HPDE6-E6E7 (cell line): ENCODE results near the gene RPP40.
"Not testable (repeated sequence)": the region's sequence is repeated elsewhere in the genome, so short reads cannot be mapped to it uniquely, and the experiment has no call there.

Source experiments
- DNase-seq: peaks from one replicate; pipeline ENCODE4 v3.0.0; 2011; ENCODE audit warnings: missing footprints; ENCODE audit errors: extremely low spot score

RPP40 gene

GRCh38 chr6:5003604-5004372 lies at the start of gene RPP40:
TSS of gene RPP40 (minus strand) at chr6:5004037. CDS start at chr6:5004002, 35 bp downstream.
- DNase-seq, result peak; percentile 92

DNA sequence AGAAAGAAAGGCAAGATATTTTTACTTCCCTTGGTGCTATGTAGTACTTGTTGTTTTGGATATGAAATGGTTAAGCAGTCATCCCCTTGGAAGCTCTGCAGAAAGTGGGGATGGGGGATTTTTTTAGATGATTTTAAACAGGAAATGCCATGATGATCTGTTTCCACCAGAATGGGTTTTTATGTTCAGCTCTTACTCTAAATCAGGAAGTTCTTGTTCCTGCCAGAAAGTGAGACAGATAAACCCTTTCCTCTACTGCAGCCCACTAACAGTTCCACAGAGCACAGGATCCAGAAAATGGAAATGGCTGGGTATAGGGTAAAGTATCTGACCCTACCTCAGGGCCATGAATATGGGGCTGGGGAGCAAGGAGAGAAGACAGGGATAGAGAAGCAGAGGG lies 49.2 kb upstream of the RPP40 start:
- DNase-seq, result no peak

DNA sequence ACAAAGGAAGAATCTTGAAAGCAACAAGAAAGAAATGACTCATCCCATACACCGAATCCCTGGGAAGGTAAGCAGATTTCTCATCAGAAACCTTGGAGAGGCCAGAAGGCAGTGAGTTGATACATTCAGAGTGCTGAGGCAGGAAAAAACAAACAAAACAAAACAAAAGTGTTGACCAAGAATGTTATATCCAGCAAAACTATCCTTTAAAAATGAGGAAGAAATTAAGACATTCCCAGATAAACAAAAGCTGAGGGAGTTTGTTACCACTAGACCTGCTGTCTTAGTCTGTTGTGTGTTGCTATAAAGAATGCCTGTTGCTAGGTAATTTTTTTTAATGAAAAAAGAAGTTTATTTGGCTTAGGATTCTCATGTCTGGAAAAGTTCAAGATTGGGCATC lies 47.6 kb upstream of the RPP40 start:
- no peak for DNase-seq

DNA sequence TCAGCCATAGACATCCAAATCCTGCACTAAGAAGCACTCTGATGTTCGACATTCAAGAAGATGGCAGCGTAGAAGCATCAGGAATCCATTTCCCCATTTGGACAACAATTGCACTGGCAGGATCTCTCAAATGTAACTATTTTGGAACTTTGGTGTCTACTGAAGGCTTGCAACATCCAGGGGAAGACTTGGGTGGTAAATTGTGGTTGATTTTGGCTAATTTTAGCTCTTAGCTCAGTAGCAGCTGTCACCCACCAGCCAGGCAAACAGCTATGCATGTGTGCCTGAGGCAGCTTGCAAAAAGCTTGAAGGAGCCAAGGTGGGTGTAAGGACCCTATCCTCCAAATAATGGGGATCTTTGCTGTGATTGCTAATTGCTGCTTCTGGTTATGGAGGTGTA lies 46.2 kb upstream of the RPP40 start:
- no peak for DNase-seq

GRCh38 chr6:5046430-5046829 lies 42.6 kb upstream of the RPP40 start:
- no peak for DNase-seq

GRCh38 chr6:5045416-5045815 lies 41.6 kb upstream of the RPP40 start:
- DNase-seq, result no peak

- DNase-seq, result no peak
Observed at GRCh38 chr6:5044866-5045265, 41.0 kb upstream of the RPP40 start.

DNA sequence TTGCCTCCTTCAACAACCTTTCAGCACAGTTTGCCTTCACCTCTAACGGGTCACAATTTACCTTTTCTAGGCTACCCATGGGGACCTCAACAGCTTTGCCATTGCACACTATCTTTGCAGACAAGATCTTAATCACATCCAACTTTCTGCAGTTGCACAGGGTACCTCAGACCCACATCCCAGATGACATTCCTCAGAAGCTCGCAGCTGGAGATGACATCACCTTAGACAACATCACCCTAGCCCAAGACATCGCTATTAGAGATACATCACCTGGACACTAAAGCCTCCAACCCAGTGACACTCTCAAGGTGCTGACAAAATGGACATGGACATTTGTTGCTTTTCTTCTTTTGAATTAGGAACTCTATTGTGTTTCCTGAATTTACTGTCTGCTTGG lies 38.6 kb upstream of the RPP40 start:
- DNase-seq, result no peak

DNA sequence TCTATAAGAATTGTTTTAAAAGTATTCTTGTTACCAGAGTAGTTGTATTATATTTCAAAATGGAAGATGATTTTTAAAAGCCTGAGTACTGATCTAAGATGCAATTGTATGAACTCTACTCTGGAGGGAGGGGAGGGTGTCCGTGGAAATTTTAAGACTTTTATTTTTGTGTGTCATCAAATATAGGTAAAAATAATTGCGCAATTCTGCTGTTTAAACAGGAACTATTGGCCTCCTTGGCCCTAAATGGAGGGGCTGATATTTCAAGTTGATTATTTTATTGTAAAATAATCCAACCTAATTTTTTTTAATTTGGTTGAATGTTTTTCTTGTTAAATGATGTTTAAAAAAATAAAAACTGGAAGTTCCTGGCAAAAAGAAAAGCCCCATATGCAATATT lies 38.1 kb upstream of the RPP40 start:
- DNase-seq, result no peak

DNA sequence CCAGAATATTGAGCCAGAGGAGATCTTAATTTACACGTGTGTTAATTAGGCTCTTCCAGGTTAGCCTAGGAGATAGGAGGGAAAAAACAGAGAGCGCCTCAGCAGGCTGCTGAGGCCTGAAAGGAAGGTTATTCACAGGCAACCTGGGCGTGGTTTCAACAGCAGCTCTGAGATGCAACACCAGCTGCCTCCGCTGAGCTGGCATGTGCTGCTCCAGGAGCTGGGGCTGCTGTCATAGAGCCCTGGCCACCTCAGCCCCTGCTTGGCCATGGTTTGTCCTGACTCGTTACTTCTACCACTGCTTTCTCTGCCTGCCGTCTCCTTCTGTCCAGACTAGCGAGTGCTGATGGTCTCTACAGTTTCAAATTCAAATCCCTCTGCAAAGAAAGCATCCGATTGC lies 32.4 kb upstream of the RPP40 start:
- peak; percentile 71 for DNase-seq

- no peak for DNase-seq
Observed at GRCh38 chr6:5034736-5035135, 30.9 kb upstream of the RPP40 start.

GRCh38 chr6:5034328-5034727 lies 30.5 kb upstream of the RPP40 start:
- DNase-seq, result no peak

DNA sequence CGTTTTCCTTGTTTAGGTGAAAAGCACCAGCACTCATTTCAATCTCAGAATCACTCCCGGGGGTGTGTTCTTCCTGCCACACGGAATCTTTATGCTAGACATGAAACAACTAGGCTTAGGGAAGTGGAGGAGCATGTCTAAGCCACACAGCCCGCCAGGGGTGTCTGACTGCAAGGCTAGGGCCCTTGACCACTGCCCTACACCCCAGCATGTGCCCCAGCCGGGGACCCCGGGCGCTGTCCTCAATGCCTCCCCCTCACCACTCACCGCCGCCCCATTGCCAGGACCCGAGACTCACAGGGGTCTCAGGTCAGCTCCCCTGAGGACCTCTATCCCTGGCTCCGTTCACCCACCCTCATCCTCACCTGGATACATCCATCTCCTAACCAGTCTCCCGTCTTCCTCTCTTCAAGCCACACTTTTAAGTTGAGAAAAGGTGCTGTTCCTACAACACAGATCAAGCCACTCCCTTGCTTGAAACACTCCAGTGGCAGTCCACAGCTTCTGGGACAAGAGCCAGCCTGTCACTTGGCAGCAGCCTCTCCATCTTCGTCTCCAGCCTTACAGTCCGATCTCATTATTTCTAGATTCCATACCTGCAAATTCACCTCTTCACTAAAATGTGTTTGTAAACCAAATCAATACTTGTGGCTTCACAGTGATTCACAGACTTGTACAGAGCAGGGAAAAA lies 29.5 kb upstream of the RPP40 start:
- DNase-seq, result not testable (repeated sequence)

DNA sequence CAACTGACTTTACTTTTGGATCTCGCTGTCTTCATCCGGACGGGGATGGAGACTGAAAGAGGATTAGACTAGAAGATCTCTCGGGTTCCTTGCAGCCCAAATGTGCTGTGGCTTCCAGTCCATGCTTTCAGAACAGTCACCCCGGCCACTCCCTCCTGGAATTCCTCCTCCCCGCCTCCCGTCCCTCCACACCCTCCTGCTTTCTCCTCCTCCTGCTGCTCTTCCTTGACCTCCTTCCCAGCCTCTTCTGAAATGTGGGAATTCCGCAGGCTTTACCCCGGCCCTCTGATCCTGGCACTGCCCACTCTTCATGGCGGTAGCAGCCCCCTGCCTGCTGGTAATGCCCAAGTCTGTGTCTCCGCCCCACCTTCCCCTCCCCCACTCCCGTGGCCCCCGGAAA lies 28.9 kb upstream of the RPP40 start:
- DNase-seq, result not testable (repeated sequence)

- no peak for DNase-seq
Observed at GRCh38 chr6:5031150-5031549, 27.3 kb upstream of the RPP40 start.

GRCh38 chr6:5030596-5031136 lies 26.8 kb upstream of the RPP40 start:
- no peak for DNase-seq

DNA sequence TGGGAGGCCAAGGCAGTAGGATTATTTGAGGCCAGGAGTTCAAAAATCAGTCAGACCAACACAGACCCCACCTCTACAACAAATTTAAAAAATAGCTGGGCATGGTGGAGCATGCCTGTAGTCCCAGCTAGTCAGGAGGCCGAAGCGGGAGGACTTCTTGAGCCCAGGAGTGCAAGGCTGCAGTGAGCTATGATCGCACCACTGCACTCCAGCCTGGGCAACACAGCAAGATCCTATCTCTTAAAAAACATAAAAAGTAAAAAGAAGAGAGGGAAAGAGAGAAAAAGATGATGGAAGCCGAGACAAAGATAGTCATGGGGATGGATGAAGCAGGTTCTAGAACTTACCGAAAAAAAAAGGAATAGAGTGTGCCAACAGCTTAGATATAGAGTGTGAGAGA lies 25.8 kb upstream of the RPP40 start:
- no peak for DNase-seq

- no peak for DNase-seq
Observed at GRCh38 chr6:5028921-5029320, 25.1 kb upstream of the RPP40 start.

GRCh38 chr6:5028301-5028700 lies 24.5 kb upstream of the RPP40 start:
- DNase-seq, result no peak

DNA sequence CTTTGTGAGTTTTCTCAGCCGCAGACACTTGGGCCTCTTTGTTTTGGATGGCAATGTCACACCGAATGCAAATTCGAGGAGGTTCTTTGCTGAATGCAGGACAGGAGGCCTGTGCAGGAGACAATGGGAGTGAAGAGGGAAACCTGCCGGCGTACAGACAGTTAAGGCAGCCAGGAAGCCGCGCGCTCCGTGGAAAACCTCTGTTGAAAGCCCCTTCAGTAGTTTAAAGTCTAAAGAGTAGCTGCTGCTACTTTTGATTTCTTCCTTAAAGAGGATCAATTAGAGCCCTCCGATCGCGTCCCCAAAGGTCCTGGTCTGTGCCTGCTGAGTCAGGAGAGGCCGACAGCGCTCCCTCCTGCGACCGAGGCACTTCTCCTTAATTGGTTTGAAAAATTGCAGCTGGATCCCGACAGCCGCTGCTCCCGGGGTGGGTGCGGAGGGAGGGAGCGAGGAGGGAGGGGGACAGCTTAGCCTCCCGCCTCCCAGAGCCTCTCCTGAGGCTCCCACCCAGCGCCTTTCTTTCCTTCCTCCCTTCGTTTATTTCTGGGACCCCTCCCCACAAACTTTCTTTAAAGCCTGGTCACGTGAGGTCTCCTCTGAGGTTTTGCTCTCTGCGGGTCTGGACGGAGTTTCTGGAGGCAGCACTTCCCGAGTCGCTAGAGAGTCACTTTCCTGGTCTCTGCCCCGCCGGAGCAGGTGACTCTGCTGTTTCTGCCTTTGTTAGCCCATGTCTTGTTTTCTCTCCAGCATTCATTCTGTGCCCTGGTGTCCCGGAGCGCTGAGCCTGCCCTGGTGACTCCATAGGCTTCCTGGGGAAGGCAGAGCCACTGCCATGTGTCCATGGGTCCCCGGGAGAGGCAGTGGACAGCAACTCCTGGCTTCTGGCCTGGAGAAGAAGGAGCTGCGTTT lies 22.3 kb upstream of the RPP40 start:
- DNase-seq, result no peak

- no peak for DNase-seq
Observed at GRCh38 chr6:5023923-5024322, 20.1 kb upstream of the RPP40 start.

DNA sequence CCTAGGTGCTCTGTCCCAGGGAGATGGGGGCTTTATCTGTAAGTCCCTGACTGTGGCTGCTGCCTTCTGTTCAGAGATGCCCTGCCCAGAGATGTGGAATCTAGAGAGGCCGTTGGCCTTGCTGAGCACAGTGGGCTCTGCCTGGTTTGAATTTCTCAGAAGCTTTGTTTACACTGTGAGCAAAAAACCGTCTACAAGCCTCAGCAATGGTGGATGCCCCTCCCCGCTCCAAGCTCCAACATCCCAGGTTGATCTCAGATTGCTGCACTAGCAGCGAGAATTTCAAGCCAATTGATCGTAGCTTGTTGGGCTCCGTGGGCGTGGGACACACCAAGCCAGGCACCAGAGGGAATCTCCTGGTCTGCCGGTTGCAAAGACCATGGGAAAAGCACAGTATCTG lies 16.3 kb upstream of the RPP40 start:
- no peak for DNase-seq
